Neural cell (in vitro differentiated cells): ENCODE measurements around the gene PCYT1A. TPM values are rescaled to one million over a fixed set of nuclear protein-coding genes. Genes with fewer than 3 reads are reported as not detected.

Experiments
- H2AFZ ChIP-seq: fragments of 200-600, 300-800 bp; sonication (generic), shearing (Covaris generic); 2 replicates; pipeline ENCODE4 v1.6.0; 2014; ENCODE audit warnings: low read depth, mild to moderate bottlenecking, antibody characterized with exemption, low read length, moderate library complexity
- H3F3A ChIP-seq: fragments of 200-600 bp; shearing (Covaris generic); 2 replicates; pipeline ENCODE4 v1.6.1; 2016; ENCODE audit warnings: mild to moderate bottlenecking, moderate library complexity, mixed read lengths, antibody characterized with exemption, low read length; ENCODE audit not compliant: insufficient read depth, poor library complexity, severe bottlenecking
- H3K27ac ChIP-seq: fragments of 200-600, 300-800 bp; sonication (generic), shearing (Covaris generic); 2 replicates; pipeline ENCODE4 v1.5.1; 2014; ENCODE audit warnings: mild to moderate bottlenecking, low read length, moderate library complexity
- H3K27me3 ChIP-seq: fragments of 300-800, 200-600 bp; sonication (generic), shearing (Covaris generic); 2 replicates; pipeline ENCODE4 v1.6.0; 2014; ENCODE audit warnings: mild to moderate bottlenecking, low read depth, low read length, moderate library complexity; ENCODE audit not compliant: insufficient read depth
- H3K36me3 ChIP-seq: fragments of 300-800, 200-600 bp; sonication (generic), shearing (Covaris generic); 2 replicates; pipeline ENCODE4 v1.5.1; 2014; ENCODE audit warnings: mild to moderate bottlenecking, antibody characterized with exemption, low read length, moderate library complexity; ENCODE audit not compliant: insufficient read depth
- H3K4me2 ChIP-seq: fragments of 300-800, 200-600 bp; sonication (generic), shearing (Covaris generic); 2 replicates; pipeline ENCODE4 v1.6.0; 2014; ENCODE audit warnings: mild to moderate bottlenecking, low read length
- H3K4me3 ChIP-seq: fragments of 300-800, 200-600 bp; sonication (generic), shearing (Covaris generic); 2 replicates; pipeline ENCODE4 v1.5.1; 2014; ENCODE audit warnings: mild to moderate bottlenecking, low read length, moderate library complexity
- H3K79me2 ChIP-seq: fragments of 200-600 bp; shearing (Covaris generic); replicated peaks from 2 replicates; pipeline ENCODE4 v1.6.0; 2014; ENCODE audit warnings: mild to moderate bottlenecking, low read length, moderate library complexity; ENCODE audit not compliant: insufficient read depth
- H3K9ac ChIP-seq: fragments of 300-800, 200-600 bp; sonication (generic), shearing (Covaris generic); 2 replicates; pipeline ENCODE4 v1.6.1; 2016; ENCODE audit warnings: mild to moderate bottlenecking, low read length, mixed read lengths
- H3K9me2 ChIP-seq: fragments of 200-600 bp; shearing (Covaris generic); 2 replicates; pipeline ENCODE4 v1.6.1; 2016; ENCODE audit warnings: mild to moderate bottlenecking, low read length, mixed read lengths; ENCODE audit not compliant: insufficient read depth
- H3K9me3 ChIP-seq: fragments of 200-600, 300-800 bp; sonication (generic), shearing (Covaris generic); 2 replicates; pipeline ENCODE4 v1.6.1; 2016; ENCODE audit warnings: mild to moderate bottlenecking, mixed run types, low read length, moderate library complexity, mixed read lengths
- H4K20me1 ChIP-seq: fragments of 200-600 bp; shearing (Covaris generic); 2 replicates; pipeline ENCODE4 v1.6.1; 2016; ENCODE audit warnings: mild to moderate bottlenecking, mixed run types; ENCODE audit not compliant: insufficient read depth
- CTCF ChIP-seq: fragments of 450-650 bp; IDR thresholded peaks from 2 replicates; pipeline ENCODE4 v1.5.1; 2014; ENCODE audit warnings: antibody characterized with exemption, mild to moderate bottlenecking, moderate library complexity; ENCODE audit not compliant: poor library complexity, severe bottlenecking
- EP300 ChIP-seq: fragments of 450-650 bp; conservative IDR thresholded peaks from 2 replicates; pipeline ENCODE4 v1.6.1; 2014; ENCODE audit warnings: antibody characterized with exemption, mild to moderate bottlenecking, moderate library complexity; ENCODE audit not compliant: poor library complexity, severe bottlenecking
- EZH2 ChIP-seq: fragments of 200-600, 300-800 bp; shearing (Covaris generic), sonication (generic); IDR thresholded peaks from 2 replicates; pipeline ENCODE4 v1.6.1; 2014; ENCODE audit warnings: antibody characterized with exemption, low read length, borderline replicate concordance, mild to moderate bottlenecking; ENCODE audit not compliant: insufficient read depth, poor library complexity, severe bottlenecking
- MXI1 ChIP-seq: fragments of 450-650 bp; conservative IDR thresholded peaks from 2 replicates; pipeline ENCODE4 v1.6.1; 2014; ENCODE audit warnings: antibody characterized with exemption, mild to moderate bottlenecking; ENCODE audit not compliant: poor library complexity, severe bottlenecking
- POLR2AphosphoS5 ChIP-seq: IDR thresholded peaks from 2 replicates; pipeline ENCODE4 v1.6.1; 2012
- RAD21 ChIP-seq: fragments of 450-650 bp; conservative IDR thresholded peaks from 2 replicates; pipeline ENCODE4 v1.6.1; 2014; ENCODE audit warnings: antibody characterized with exemption, mild to moderate bottlenecking, moderate library complexity
- REST ChIP-seq: IDR thresholded peaks from 2 replicates; pipeline ENCODE4 v1.6.1; 2012; ENCODE audit warnings: borderline replicate concordance
- SMC3 ChIP-seq: fragments of 450-650 bp; conservative IDR thresholded peaks from 2 replicates; pipeline ENCODE4 v1.6.1; 2014; ENCODE audit warnings: antibody characterized with exemption, mild to moderate bottlenecking, moderate library complexity; ENCODE audit not compliant: poor library complexity
- TAF1 ChIP-seq: IDR thresholded peaks from 2 replicates; pipeline ENCODE4 v1.6.1; 2012; ENCODE audit warnings: low read depth
- polyA plus RNA-seq: library from polyadenylated mRNA; depleted of rRNA; stranded (reverse); fragments of >200 nt; gene quantifications from 2 replicates; pipeline ENCODE4 v1.2.3, GENCODE V29; 2014

The PCYT1A gene
- polyA plus RNA-seq, 1 donor from 2014 or later = 21.7 TPM

- no peak for TF ChIP-seq TAF1
- TF ChIP-seq EP300 = no peak
- TF ChIP-seq MXI1 = no peak
- no peak for TF ChIP-seq CTCF
- TF ChIP-seq POLR2AphosphoS5 = no peak
- no peak for TF ChIP-seq RAD21
- no peak for TF ChIP-seq EZH2
- TF ChIP-seq REST = no peak
- TF ChIP-seq SMC3 = no peak
- Histone ChIP-seq H3K9ac (no peak overlapping the region), H4K20me1 (no peaks in the 10 kb centered on the region), H3K4me3 (no peak overlapping the region), H3K27ac (no peak overlapping the region), H2AFZ (no peak overlapping the region), H3K79me2 (no peaks in the 10 kb centered on the region), H3K4me2 (no peak overlapping the region), H3K36me3 (no peaks in the 10 kb centered on the region), H3F3A (no peaks in the 10 kb centered on the region), H3K9me2 (no peaks in the 10 kb centered on the region), H3K9me3 (no peaks in the 10 kb centered on the region), H3K27me3 (no peaks in the 10 kb centered on the region)
Observed at GRCh38 chr3:196227121-196227561, 60.4 kb downstream of the PCYT1A start.

GRCh38 chr3:196225763-196226364, 61.7 kb downstream of the PCYT1A start:
- Histone ChIP-seq H3K27ac (no peak overlapping the region), H3K9me2 (no peaks in the 10 kb centered on the region), H3F3A (no peaks in the 10 kb centered on the region), H3K4me3 (no peak overlapping the region), H3K79me2 (no peaks in the 10 kb centered on the region), H3K4me2 (no peak overlapping the region), H3K36me3 (no peaks in the 10 kb centered on the region), H4K20me1 (no peaks in the 10 kb centered on the region), H2AFZ (no peak overlapping the region), H3K9me3 (no peaks in the 10 kb centered on the region), H3K27me3 (no peaks in the 10 kb centered on the region), H3K9ac (no peak overlapping the region)
- no peak for TF ChIP-seq POLR2AphosphoS5
- TF ChIP-seq SMC3 = no peak
- no peak for TF ChIP-seq EP300
- TF ChIP-seq EZH2 = no peak
- no peak for TF ChIP-seq REST
- TF ChIP-seq RAD21 = no peak
- no peak for TF ChIP-seq TAF1
- TF ChIP-seq CTCF = no peak
- TF ChIP-seq MXI1 = no peak
